ENCODE measurements around the gene ARHGEF28. TPM values are rescaled to one million over a fixed set of nuclear protein-coding genes. Genes with fewer than 3 reads are reported as not detected.

Gene ARHGEF28
- total RNA-seq, 1 donor from 2014 or later: 8.5 TPM

DNA sequence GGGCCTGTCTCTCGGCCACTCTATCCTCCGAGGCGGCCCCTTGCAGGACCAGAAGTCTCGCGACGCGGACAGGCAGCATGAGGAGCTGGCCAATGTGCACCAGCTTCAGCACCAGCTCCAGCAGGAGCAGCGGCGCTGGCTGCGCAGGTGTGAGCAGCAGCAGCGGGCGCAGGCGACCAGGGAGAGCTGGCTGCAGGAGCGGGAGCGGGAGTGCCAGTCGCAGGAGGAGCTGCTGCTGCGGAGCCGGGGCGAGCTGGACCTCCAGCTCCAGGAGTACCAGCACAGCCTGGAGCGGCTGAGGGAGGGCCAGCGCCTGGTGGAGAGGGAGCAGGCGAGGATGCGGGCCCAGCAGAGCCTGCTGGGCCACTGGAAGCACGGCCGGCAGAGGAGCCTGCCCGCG lies 283.5 kb downstream of the ARHGEF28 start:
- DNase-seq (ENCODE audit: low read depth) (no peak), FAIRE-seq (no peak)
- peaks cover 4% of the 10 kb centered on the region for H3K9me3 Mint-ChIP-seq (ENCODE audit: unreplicated experiment)
- H3K27ac Mint-ChIP-seq (ENCODE audit: unreplicated experiment): no peak overlapping the region
- H4K20me1 ChIP-seq (ENCODE audit: insufficient read depth, low read length): no peaks in the 10 kb centered on the region
- no peak overlapping the region for H3K4me2 ChIP-seq (ENCODE audit: low read length)
- peaks cover 7% of the 10 kb centered on the region for H3K36me3 Mint-ChIP-seq (ENCODE audit: low read depth, unreplicated experiment)
- H3K4me3 ChIP-seq (ENCODE audit: insufficient read depth, low read depth, low read length): no peak overlapping the region
- no peak overlapping the region for H3K9ac ChIP-seq (ENCODE audit: low read length)
- no peak overlapping the region for H3K27ac ChIP-seq (ENCODE audit: low read depth, low read length)
- TF ChIP-seq EZH2 (IDR thresholded peaks at IDR 0.05; ENCODE audit: insufficient read depth, low read length): no peak
- TF ChIP-seq, protein P1, sequence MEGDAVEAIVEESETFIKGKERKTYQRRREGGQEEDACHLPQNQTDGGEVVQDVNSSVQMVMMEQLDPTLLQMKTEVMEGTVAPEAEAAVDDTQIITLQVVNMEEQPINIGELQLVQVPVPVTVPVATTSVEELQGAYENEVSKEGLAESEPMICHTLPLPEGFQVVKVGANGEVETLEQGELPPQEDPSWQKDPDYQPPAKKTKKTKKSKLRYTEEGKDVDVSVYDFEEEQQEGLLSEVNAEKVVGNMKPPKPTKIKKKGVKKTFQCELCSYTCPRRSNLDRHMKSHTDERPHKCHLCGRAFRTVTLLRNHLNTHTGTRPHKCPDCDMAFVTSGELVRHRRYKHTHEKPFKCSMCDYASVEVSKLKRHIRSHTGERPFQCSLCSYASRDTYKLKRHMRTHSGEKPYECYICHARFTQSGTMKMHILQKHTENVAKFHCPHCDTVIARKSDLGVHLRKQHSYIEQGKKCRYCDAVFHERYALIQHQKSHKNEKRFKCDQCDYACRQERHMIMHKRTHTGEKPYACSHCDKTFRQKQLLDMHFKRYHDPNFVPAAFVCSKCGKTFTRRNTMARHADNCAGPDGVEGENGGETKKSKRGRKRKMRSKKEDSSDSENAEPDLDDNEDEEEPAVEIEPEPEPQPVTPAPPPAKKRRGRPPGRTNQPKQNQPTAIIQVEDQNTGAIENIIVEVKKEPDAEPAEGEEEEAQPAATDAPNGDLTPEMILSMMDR (IDR thresholded peaks at IDR 0.05; ENCODE audit: insufficient read depth, low read depth, low read length): no peak
- H3K27me3 ChIP-seq (ENCODE audit: insufficient read depth, low read length): no peaks in the 10 kb centered on the region
- no peaks in the 10 kb centered on the region for H3K9me3 ChIP-seq (ENCODE audit: insufficient read depth, low read depth, low read length)
- H3K27me3 Mint-ChIP-seq (ENCODE audit: low read depth, unreplicated experiment): no peaks in the 10 kb centered on the region
- H3K4me3 Mint-ChIP-seq (ENCODE audit: unreplicated experiment): no peak overlapping the region
- peaks cover 4% of the 10 kb centered on the region for H3K36me3 ChIP-seq (ENCODE audit: insufficient read depth, low read length)
- H2AFZ ChIP-seq (ENCODE audit: low read depth, low read length): no peak overlapping the region
- H3K4me1 Mint-ChIP-seq (ENCODE audit: low read depth, unreplicated experiment): peaks cover 15% of the 10 kb centered on the region
- H3K4me1 ChIP-seq (ENCODE audit: insufficient read depth, low read length): no peaks in the 10 kb centered on the region
- no peaks in the 10 kb centered on the region for H3K79me2 ChIP-seq (ENCODE audit: insufficient read depth, low read length)

DNA sequence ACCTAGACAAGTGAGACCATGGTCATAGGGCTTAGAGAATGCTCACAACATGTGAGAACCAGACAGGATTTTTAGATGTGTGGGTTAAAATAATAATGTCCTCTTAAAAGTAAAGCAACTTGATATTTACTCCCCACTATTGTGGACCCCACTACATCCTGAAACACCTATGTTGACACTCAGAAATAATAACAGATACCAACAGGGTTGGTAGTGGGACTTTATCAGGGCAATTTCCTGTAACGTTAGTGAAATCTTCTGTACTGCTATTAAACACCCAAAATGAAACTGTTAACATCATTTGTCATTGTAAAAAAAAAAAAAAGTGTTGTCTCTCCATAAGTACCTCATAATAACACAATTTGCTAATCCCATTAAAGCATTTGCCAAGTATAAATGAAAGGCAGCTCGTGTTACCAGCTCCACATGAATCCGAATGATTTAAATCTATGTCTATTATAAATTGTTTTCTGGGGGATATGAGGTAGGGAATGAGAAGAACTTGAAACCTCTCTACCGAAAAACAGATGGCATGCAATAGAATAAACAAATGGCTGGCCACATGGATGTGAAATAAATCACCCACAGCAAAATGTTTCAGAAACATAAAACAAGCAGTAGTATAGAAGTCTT lies 285.9 kb downstream of the ARHGEF28 start:
- Histone ChIP-seq H3K27ac (ENCODE audit: low read depth, low read length) (no peak overlapping the region), H3K79me2 (ENCODE audit: insufficient read depth, low read length) (no peaks in the 10 kb centered on the region), H3K9ac (ENCODE audit: low read length) (no peak overlapping the region), H3K9me3 (ENCODE audit: insufficient read depth, low read depth, low read length) (no peaks in the 10 kb centered on the region), H4K20me1 (ENCODE audit: insufficient read depth, low read length) (no peaks in the 10 kb centered on the region), H3K4me1 (ENCODE audit: insufficient read depth, low read length) (no peaks in the 10 kb centered on the region), H2AFZ (ENCODE audit: low read depth, low read length) (no peak overlapping the region), H3K4me2 (ENCODE audit: low read length) (no peak overlapping the region), H3K27me3 (ENCODE audit: insufficient read depth, low read length) (no peaks in the 10 kb centered on the region), H3K36me3 (ENCODE audit: insufficient read depth, low read length) (peaks cover 2% of the 10 kb centered on the region), H3K4me3 (ENCODE audit: insufficient read depth, low read depth, low read length) (no peak overlapping the region)
- no peak overlapping the region for H3K27ac Mint-ChIP-seq (ENCODE audit: unreplicated experiment)
- TF ChIP-seq, protein P1 (IDR thresholded peaks at IDR 0.05; ENCODE audit: insufficient read depth, low read depth, low read length): no peak
- no peak for TF ChIP-seq EZH2 (IDR thresholded peaks at IDR 0.05; ENCODE audit: insufficient read depth, low read length)
- H3K27me3 Mint-ChIP-seq (ENCODE audit: low read depth, unreplicated experiment): no peaks in the 10 kb centered on the region
- H3K9me3 Mint-ChIP-seq (ENCODE audit: unreplicated experiment): peaks cover 3% of the 10 kb centered on the region
- H3K36me3 Mint-ChIP-seq (ENCODE audit: low read depth, unreplicated experiment): peaks cover 8% of the 10 kb centered on the region
- H3K4me3 Mint-ChIP-seq (ENCODE audit: unreplicated experiment): no peak overlapping the region
- FAIRE-seq: no peak
- H3K4me1 Mint-ChIP-seq (ENCODE audit: low read depth, unreplicated experiment): peaks cover 15% of the 10 kb centered on the region
- peak; percentile 56 for DNase-seq (ENCODE audit: low read depth)

DNA sequence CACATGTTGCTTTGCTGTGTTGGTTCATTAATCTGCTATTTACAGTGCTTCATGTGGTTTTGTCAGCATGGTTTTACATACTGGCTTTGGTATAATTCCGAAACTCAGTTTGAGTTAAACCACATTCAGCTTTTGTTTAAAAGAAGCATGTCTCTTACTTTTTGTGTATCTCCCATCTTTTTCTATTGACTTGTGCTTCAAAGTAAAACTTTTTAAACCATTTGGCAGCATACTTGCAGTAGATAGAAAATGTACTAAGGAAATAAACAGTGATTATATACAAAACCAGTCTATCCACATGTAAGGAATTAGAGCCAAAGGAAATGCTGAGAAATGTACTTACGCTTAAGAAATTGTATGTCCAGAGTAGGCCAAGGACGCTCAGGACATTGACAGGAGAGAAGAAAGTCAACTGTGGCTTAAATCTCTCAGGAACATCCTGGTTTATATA lies 286.9 kb downstream of the ARHGEF28 start:
- H3K9me3 ChIP-seq (ENCODE audit: insufficient read depth, low read depth, low read length): no peaks in the 10 kb centered on the region
- H3K4me3 Mint-ChIP-seq (ENCODE audit: unreplicated experiment): no peak overlapping the region
- peak overlapping the region; percentile 8 for H3K27ac Mint-ChIP-seq (ENCODE audit: unreplicated experiment)
- no peaks in the 10 kb centered on the region for H3K27me3 Mint-ChIP-seq (ENCODE audit: low read depth, unreplicated experiment)
- no peak overlapping the region for H3K4me2 ChIP-seq (ENCODE audit: low read length)
- H3K9me3 Mint-ChIP-seq (ENCODE audit: unreplicated experiment): no peaks in the 10 kb centered on the region
- no peak for TF ChIP-seq EZH2 (IDR thresholded peaks at IDR 0.05; ENCODE audit: insufficient read depth, low read length)
- TF ChIP-seq, protein P1 (IDR thresholded peaks at IDR 0.05; ENCODE audit: insufficient read depth, low read depth, low read length): no peak
- H3K4me1 ChIP-seq (ENCODE audit: insufficient read depth, low read length): no peaks in the 10 kb centered on the region
- no peaks in the 10 kb centered on the region for H4K20me1 ChIP-seq (ENCODE audit: insufficient read depth, low read length)
- peaks cover 2% of the 10 kb centered on the region for H3K36me3 ChIP-seq (ENCODE audit: insufficient read depth, low read length)
- no peak overlapping the region for H3K27ac ChIP-seq (ENCODE audit: low read depth, low read length)
- H3K4me3 ChIP-seq (ENCODE audit: insufficient read depth, low read depth, low read length): no peak overlapping the region
- no peak overlapping the region for H2AFZ ChIP-seq (ENCODE audit: low read depth, low read length)
- FAIRE-seq (no peak), DNase-seq (ENCODE audit: low read depth) (peak; percentile 45)
- no peak overlapping the region for H3K9ac ChIP-seq (ENCODE audit: low read length)
- H3K79me2 ChIP-seq (ENCODE audit: insufficient read depth, low read length): no peaks in the 10 kb centered on the region
- no peaks in the 10 kb centered on the region for H3K27me3 ChIP-seq (ENCODE audit: insufficient read depth, low read length)
- peaks cover 8% of the 10 kb centered on the region for H3K36me3 Mint-ChIP-seq (ENCODE audit: low read depth, unreplicated experiment)
- H3K4me1 Mint-ChIP-seq (ENCODE audit: low read depth, unreplicated experiment): peaks cover 15% of the 10 kb centered on the region
